Measurements from ENCODE around the gene TPPP. TPM values are rescaled to one million over a fixed set of nuclear protein-coding genes. Genes with fewer than 3 reads are reported as not detected.
"Not testable (repeated sequence)": the region's sequence is repeated elsewhere in the genome, so short reads cannot be mapped to it uniquely, and the experiment has no call there.

TPPP gene
- 10 to 100 TPM in 1 of 2 donors, 1 to 10 TPM in 1; 9.6 to 14.4 TPM for total RNA-seq
- polyA plus RNA-seq (ENCODE audit: insufficient read length in 6 of 6): 10 to 100 TPM in 1 of 6 donors, 1 to 10 TPM in 5; 6.7 to 10.0 (median 7.8) TPM
- long read RNA-seq, donor 1: 0 reads
- long read RNA-seq, donor 2, full-length matches to known transcripts: 1 of 1 reads
- long read RNA-seq, donor 2, partial matches to known transcripts: 0 of 1 reads
- long read RNA-seq, donor 2, other reads (novel, unspliced or antisense): 0 of 1 reads
- long read RNA-seq, donor 3, full-length matches to known transcripts: 2 of 2 reads
- long read RNA-seq, donor 3, partial matches to known transcripts: 0 of 2 reads
- long read RNA-seq, donor 3, other reads (novel, unspliced or antisense): 0 of 2 reads
- long read RNA-seq, donor 4, full-length matches to known transcripts: 1 of 2 reads
- long read RNA-seq, donor 4, partial matches to known transcripts: 0 of 2 reads
- long read RNA-seq, donor 4, other reads (novel, unspliced or antisense): 1 of 2 reads
- long read RNA-seq, donor 5, full-length matches to known transcripts: 4 of 4 reads
- long read RNA-seq, donor 5, partial matches to known transcripts: 0 of 4 reads
- long read RNA-seq, donor 5, other reads (novel, unspliced or antisense): 0 of 4 reads
- long read RNA-seq, donor 6, full-length matches to known transcripts: 1 of 1 reads
- long read RNA-seq, donor 6, partial matches to known transcripts: 0 of 1 reads
- long read RNA-seq, donor 6, other reads (novel, unspliced or antisense): 0 of 1 reads
- long read RNA-seq, donor 7, full-length matches to known transcripts: 1 of 1 reads
- long read RNA-seq, donor 7, partial matches to known transcripts: 0 of 1 reads
- long read RNA-seq, donor 7, other reads (novel, unspliced or antisense): 0 of 1 reads
- long read RNA-seq, donor 8, full-length matches to known transcripts: 2 of 2 reads
- long read RNA-seq, donor 8, partial matches to known transcripts: 0 of 2 reads
- long read RNA-seq, donor 8, other reads (novel, unspliced or antisense): 0 of 2 reads
- long read RNA-seq, donor 9: 0 reads
- long read RNA-seq, donor 10, partial matches to known transcripts: 0 of 1 reads
- long read RNA-seq, donor 10, other reads (novel, unspliced or antisense): 1 of 1 reads
- long read RNA-seq, donor 11, full-length matches to known transcripts: 15 of 15 reads
- long read RNA-seq, donor 11, partial matches to known transcripts: 0 of 15 reads
- long read RNA-seq, donor 11, other reads (novel, unspliced or antisense): 0 of 15 reads
- long read RNA-seq, donor 12: 0 reads

DNA sequence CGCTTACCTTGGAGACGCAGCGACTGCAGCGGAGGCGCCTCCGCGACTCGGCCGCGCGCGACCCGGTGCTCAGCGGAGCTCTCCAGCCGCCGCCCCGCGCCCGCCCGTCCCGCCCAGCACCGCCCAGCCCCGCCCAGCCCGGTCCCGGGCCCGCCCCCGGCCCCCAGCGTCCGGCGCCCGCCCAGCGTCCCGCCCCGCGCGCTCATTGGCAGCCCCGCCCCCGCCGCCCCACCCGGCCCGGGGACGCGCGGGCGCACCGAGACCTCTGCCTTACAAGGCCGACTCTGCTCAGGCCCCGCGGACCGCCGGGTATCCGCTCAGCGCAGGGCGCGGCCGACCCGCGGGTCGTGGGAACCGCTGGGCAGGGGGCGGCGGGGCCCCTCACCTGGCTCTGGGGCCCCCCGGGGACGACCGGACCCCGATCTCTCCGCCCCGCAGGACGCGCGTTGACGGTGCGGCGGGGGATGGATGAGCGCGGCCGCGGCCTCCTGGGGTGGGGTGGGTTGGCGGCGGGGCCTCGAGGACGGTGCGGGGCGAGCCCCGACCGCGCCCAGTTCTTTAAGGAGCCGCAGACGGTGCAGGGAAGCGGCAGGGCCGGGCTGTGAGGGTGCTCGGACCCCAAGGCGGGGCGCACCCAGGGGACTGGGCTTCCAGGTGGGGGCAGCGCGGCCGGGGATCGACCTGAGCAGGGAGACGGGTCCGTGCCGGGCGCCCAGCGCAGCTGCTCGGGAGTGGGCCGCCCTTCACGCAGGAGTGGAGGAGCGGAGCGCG, at the start of gene TPPP:
Gene TPPP (minus strand): TSS at position 82 of the 771 bp plus-strand sequence. CDS start 15,292 bp downstream, outside the sequence.
- not testable (repeated sequence) for H3K27ac ChIP-seq, H3K36me3 ChIP-seq, H3K9me3 ChIP-seq, H3K4me1 ChIP-seq
- peak within 1 kb of the TSS; percentile 44 to 62 for H3K4me3 ChIP-seq
- H3K27me3 ChIP-seq: peaks cover 0 to 11% of the 10 kb centered on the region in 2 donors
- peak; percentile 88 for ATAC-seq
- intact Hi-C loops (cut with DNase I): loop anchor here in 1 of 2 donors (10.0 kb wide), 1 partner anchor 71 kb away; no protein-coding TSS in a partner anchor
- DNase-seq: peak; percentile 68 to 94 (median 84)

DNA sequence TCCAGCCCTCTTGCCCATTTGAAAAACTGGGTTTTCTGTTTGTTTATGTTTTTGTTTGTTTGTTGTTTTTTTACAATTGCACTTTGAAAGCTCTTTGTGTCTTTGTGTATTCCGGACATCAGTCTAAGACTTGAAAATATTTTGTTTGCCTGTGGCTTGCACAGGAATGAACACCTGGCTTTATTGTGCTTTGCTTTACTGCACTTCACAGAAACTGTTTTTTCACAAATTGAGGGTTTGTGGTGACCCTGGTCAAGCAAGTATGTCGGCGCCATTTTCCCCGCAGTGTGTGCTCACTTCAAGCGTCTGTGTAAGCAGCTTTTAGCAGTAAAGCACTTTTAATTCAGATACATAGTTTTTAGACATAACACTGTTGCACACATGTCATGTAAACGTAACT, 49.1 kb upstream of the TPPP start:
- H3K27me3 ChIP-seq; H3K9me3 ChIP-seq; H3K36me3 ChIP-seq; H3K4me1 ChIP-seq; H3K27ac ChIP-seq; H3K4me3 ChIP-seq; intact Hi-C loops (cut with DNase I); DNase-seq; ATAC-seq: not testable (repeated sequence)

DNA sequence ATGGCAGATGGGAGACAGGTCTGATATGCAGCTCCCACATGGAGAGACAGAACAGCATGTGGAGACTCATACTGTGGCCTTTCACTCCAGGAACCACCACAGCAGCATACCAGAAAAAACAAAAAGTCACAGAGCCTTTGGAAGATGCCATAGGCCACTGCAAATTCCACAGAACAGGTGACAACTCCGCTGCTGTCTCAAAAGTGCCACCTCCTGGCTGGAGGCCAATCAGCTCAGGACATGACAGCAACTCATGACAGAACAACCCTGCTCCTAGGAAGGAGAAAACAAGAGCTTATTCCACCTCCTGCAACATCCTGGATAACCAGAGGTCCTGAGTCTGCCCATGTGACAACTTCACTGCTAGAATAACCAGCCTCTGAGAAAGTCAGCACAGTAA, 41.0 kb upstream of the TPPP start:
- H3K4me3 ChIP-seq; H3K27me3 ChIP-seq; H3K36me3 ChIP-seq; ATAC-seq; H3K4me1 ChIP-seq; intact Hi-C loops (cut with DNase I); H3K9me3 ChIP-seq; H3K27ac ChIP-seq; DNase-seq: not testable (repeated sequence)

DNA sequence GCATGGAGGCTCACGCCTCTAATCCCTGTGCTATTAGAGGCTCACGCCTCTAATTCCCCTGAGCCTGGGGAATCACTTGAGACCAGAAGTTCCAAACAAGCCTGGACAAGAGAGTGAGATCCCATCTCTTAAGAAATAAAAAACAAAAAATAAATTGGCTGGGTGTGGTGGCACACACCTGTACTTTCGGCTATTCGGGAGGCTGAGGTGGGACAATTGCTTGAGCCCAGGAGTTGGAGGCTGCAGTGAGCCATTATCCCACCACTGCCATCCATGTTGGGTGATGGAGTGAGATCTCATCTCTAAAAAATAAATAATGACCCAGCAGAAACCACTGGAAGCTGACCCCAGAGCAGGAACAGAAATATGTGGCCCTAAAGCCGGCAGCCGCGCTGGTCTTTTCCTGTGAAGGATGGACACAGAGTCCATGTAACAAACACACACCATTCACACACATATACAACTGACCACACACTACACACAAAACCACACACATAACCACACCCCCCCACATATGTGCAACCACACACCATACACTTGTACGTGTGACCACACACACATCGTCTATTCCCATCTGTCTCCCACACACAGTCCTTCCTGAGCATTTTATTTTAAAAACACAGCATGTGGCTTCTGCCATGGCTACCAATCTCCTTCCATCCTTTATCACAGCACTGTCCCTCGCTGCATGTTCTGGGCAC, 39.8 kb upstream of the TPPP start:
- H3K27ac ChIP-seq; intact Hi-C loops (cut with DNase I); H3K4me1 ChIP-seq; ATAC-seq; H3K4me3 ChIP-seq; H3K36me3 ChIP-seq; H3K9me3 ChIP-seq; H3K27me3 ChIP-seq; DNase-seq: not testable (repeated sequence)

DNA sequence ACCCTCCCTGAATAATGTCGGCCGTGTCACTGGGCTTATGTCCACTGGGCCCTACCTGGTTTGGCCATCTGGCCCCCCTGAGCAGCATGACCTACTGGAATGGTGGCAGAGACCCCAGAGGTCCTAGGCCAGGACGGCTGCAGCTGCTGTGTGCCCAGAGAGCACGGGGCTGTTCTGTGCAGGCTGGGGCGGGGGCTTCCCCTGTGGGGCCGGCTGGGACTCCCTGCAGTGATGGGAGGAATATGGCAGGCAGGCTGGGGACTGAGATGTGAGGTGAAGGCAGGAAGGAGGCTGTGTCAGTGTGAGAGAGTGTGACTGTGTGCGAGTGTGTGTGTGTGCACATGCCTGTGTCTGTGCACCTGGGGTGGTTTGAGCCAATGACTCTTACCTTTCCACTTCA, 36.1 kb upstream of the TPPP start:
- H3K4me3 ChIP-seq; H3K27me3 ChIP-seq; intact Hi-C loops (cut with DNase I); H3K36me3 ChIP-seq; H3K27ac ChIP-seq; H3K9me3 ChIP-seq; DNase-seq; ATAC-seq; H3K4me1 ChIP-seq: not testable (repeated sequence)

DNA sequence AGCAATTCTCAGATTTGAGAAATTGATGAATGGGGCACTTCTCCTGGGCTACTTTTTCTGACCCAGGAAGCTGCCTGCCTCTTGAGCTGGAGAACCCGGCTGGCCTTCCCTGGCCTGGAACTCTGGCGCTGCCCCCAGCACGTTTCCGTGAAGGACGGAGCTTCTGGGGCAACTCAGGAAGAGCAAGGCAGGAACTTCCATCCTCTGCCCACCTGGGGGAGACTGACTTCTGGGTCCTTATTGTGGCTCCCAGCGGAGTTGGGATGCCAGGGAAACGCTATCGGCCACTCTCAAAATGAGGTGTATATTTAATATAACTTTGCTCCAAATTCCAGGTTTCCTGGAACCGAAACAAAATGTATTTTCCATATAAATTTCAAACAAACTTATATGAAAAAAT, 33.9 kb upstream of the TPPP start:
- H3K9me3 ChIP-seq; H3K4me1 ChIP-seq; H3K4me3 ChIP-seq; intact Hi-C loops (cut with DNase I); H3K27ac ChIP-seq; H3K27me3 ChIP-seq; H3K36me3 ChIP-seq: not testable (repeated sequence)
- ATAC-seq: peak; percentile 75
- DNase-seq: peak in 1 of 4 donors; percentile 16

DNA sequence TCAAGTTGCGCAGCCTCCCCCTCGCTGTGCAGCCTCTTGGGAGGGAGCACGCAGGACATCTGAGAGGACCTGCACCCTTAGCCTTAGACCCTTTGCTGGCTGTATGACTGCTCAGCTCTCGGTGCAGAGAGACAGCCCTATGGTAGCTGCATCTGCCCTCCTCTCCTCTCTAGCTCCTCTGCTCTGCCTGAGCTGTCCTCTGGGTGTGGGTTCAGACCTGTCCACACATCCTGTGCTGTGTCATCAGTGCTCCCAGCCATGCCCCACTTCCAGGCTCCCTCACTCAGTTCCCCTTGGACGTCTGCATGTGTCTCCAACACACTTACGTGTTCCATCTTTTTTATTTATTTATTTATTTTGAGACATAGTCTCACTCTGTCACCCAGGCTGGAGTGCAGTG, 30.7 kb upstream of the TPPP start:
- not testable (repeated sequence) for DNase-seq

DNA sequence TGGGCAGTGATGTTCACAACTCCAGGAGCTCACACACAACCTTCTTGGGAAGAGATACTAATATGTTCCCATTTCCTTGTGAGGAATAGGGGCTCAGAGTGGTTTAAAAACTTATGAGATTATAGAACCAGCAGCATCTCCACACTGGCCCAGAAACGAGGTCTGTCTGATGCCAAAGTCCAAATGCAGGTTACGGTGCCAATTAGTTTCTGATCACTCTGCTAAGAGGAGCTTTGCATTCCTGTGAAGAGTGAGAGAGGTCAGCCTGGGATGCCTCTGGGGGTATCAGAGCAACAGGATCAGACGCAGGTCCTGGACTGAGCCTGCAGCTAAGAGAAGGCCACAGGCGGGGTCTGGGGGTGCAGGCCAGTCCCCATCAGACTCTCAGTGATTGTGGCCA, 30.2 kb upstream of the TPPP start:
- intact Hi-C loops (cut with DNase I); H3K27ac ChIP-seq; H3K4me1 ChIP-seq; H3K36me3 ChIP-seq; H3K4me3 ChIP-seq; DNase-seq; H3K9me3 ChIP-seq; ATAC-seq; H3K27me3 ChIP-seq: not testable (repeated sequence)

More for the DNA sequence above, 30.7 kb upstream of the TPPP start:
- H3K4me3 ChIP-seq; H3K4me1 ChIP-seq; H3K36me3 ChIP-seq; intact Hi-C loops (cut with DNase I); H3K27me3 ChIP-seq; H3K27ac ChIP-seq; H3K9me3 ChIP-seq; ATAC-seq: not testable (repeated sequence)

DNA sequence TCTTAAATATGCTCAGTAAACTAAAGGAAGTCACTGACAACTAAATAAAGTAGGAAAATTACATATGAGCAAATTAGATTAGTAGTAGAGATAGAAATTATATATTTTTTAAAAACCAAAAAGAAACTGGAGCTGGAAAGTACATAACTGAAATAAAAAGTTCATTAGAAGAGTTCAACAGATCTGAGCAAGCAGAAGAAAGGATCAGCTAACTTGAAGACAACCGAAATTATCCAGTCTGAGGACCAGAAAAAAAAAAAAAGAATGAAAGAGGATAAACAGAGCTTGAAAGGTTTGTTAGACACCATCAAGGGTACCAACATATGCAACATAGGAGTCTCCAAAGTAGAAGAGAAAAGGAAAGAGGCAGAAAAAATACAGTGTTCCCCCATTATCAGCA, 26.2 kb upstream of the TPPP start:
- H3K4me1 ChIP-seq; intact Hi-C loops (cut with DNase I); DNase-seq; H3K4me3 ChIP-seq; H3K36me3 ChIP-seq; H3K27me3 ChIP-seq; H3K9me3 ChIP-seq; ATAC-seq; H3K27ac ChIP-seq: not testable (repeated sequence)

All from left lung (tissue), 14 donors.